HEK293 (cell line): ENCODE results near the gene TIMM13.
A peak's percentile ranks its signal among the peaks of the same experiment; 100 is the strongest.

ENCODE experiments used
- GLI2 ChIP-seq: fragments of 450-650 bp; formaldehyde crosslinking; IDR thresholded peaks from 2 replicates; pipeline ENCODE4; 2017; ENCODE audit warnings: missing biosample characterization, missing genetic modification characterization, low read depth, borderline replicate concordance
- GLIS1 ChIP-seq: fragments of 450-650 bp; formaldehyde crosslinking; IDR thresholded peaks from 2 replicates; pipeline ENCODE4 v1.5.1; 2016; ENCODE audit warnings: missing biosample characterization, missing genetic modification characterization
- KLF9 ChIP-seq: fragments of 450-650 bp; formaldehyde crosslinking; IDR thresholded peaks from 2 replicates; pipeline ENCODE4 v1.5.1; 2016; ENCODE audit warnings: missing biosample characterization, missing genetic modification characterization, low read depth
- MYNN ChIP-seq: fragments of 450-650 bp; formaldehyde crosslinking; IDR thresholded peaks from 2 replicates; pipeline ENCODE4 v1.5.1; 2016; ENCODE audit warnings: missing biosample characterization, missing genetic modification characterization, borderline replicate concordance
- PRDM10 ChIP-seq: fragments of 450-650 bp; formaldehyde crosslinking; IDR thresholded peaks from 2 replicates; pipeline ENCODE4 v1.5.1; 2016; ENCODE audit warnings: missing biosample characterization, missing genetic modification characterization
- YY1 ChIP-seq: fragments of 450-650 bp; formaldehyde crosslinking; IDR thresholded peaks from 2 replicates; pipeline ENCODE4 v1.5.1; 2018; ENCODE audit warnings: missing biosample characterization, missing genetic modification characterization
- ZBTB11 ChIP-seq: fragments of 450-650 bp; formaldehyde crosslinking; conservative IDR thresholded peaks from 2 replicates; pipeline ENCODE4 v1.5.1; 2016; ENCODE audit warnings: low read depth, missing biosample characterization, missing genetic modification characterization
- ZNF112 ChIP-seq: fragments of 450-650 bp; formaldehyde crosslinking; IDR thresholded peaks from 2 replicates; pipeline ENCODE4 v1.5.0; 2017; ENCODE audit warnings: missing biosample characterization, missing genetic modification characterization
- ZNF2 ChIP-seq: fragments of 450-650 bp; formaldehyde crosslinking; IDR thresholded peaks from 2 replicates; pipeline ENCODE4 v1.5.1; 2016; ENCODE audit warnings: missing biosample characterization, missing genetic modification characterization
- ZNF280C ChIP-seq: fragments of 450-650 bp; formaldehyde crosslinking; IDR thresholded peaks from 2 replicates; pipeline ENCODE4 v1.5.1; 2016; ENCODE audit warnings: missing biosample characterization, missing genetic modification characterization
- ZNF416 ChIP-seq: fragments of 450-650 bp; formaldehyde crosslinking; IDR thresholded peaks from 2 replicates; pipeline ENCODE4 v1.5.1; 2016; ENCODE audit warnings: missing biosample characterization, missing genetic modification characterization
- ZNF48 ChIP-seq: fragments of 450-650 bp; formaldehyde crosslinking; IDR thresholded peaks from 2 replicates; pipeline ENCODE4 v1.5.1; 2016; ENCODE audit warnings: missing biosample characterization, missing genetic modification characterization
- ZNF518A ChIP-seq: fragments of 450-650 bp; formaldehyde crosslinking; conservative IDR thresholded peaks from 2 replicates; pipeline ENCODE4 v1.5.1; 2016; ENCODE audit warnings: low read depth, missing biosample characterization, missing genetic modification characterization
- ZNF624 ChIP-seq: fragments of 450-650 bp; formaldehyde crosslinking; IDR thresholded peaks from 2 replicates; pipeline ENCODE4 v1.5.1; 2017; ENCODE audit warnings: missing biosample characterization, missing genetic modification characterization
- ZNF658 ChIP-seq: fragments of 450-650 bp; formaldehyde crosslinking; IDR thresholded peaks from 2 replicates; pipeline ENCODE4; 2016; ENCODE audit warnings: missing biosample characterization, missing genetic modification characterization
- ZNF670 ChIP-seq: fragments of 450-650 bp; formaldehyde crosslinking; IDR thresholded peaks from 2 replicates; pipeline ENCODE4 v1.5.1; 2016; ENCODE audit warnings: missing biosample characterization, missing genetic modification characterization, low read depth
- ZNF776 ChIP-seq: fragments of 450-650 bp; formaldehyde crosslinking; IDR thresholded peaks from 2 replicates; pipeline ENCODE4 v1.5.0; 2017; ENCODE audit warnings: missing biosample characterization, missing genetic modification characterization, borderline replicate concordance
- ZNF785 ChIP-seq: fragments of 450-650 bp; formaldehyde crosslinking; IDR thresholded peaks from 2 replicates; pipeline ENCODE4 v1.5.1; 2016; ENCODE audit warnings: missing biosample characterization, missing genetic modification characterization
- ZNF791 ChIP-seq: fragments of 450-650 bp; formaldehyde crosslinking; IDR thresholded peaks from 2 replicates; pipeline ENCODE4 v1.5.1; 2016; ENCODE audit warnings: missing biosample characterization, missing genetic modification characterization

TIMM13 gene

GRCh38 chr19:2475702-2476450 is 48.5 kb upstream of the TIMM13 start, which contains the start of gene GADD45B (continued):
- TF ChIP-seq ZNF791 (tag by site-specific recombination) = no peak
- TF ChIP-seq ZNF518A (tag by site-specific recombination) = peak; percentile 18; the same call in 1 of the 2 replicates
- TF ChIP-seq KLF9 = peak; percentile 13; the same call in 1 of the 2 replicates
- no peak for TF ChIP-seq ZNF658 (tag by site-specific recombination)
- TF ChIP-seq MYNN (tag by site-specific recombination) = no peak
- TF ChIP-seq PRDM10 (tag by site-specific recombination) = peak; percentile 47
- no peak for TF ChIP-seq ZNF785
- no peak for TF ChIP-seq ZNF112 (tag by site-specific recombination)
- peak; percentile 54; the same call in 1 of the 2 replicates for TF ChIP-seq GLIS1 (tag by site-specific recombination)
- TF ChIP-seq ZBTB11 = no peak; the same call in 1 of the 2 replicates
- no peak for TF ChIP-seq ZNF624
- no peak for TF ChIP-seq ZNF48 (tag by site-specific recombination)
- no peak for TF ChIP-seq ZNF280C
- no peak for TF ChIP-seq ZNF776 (tag by site-specific recombination)
- TF ChIP-seq ZNF416 (tag by site-specific recombination) = no peak; the same call in 1 of the 2 replicates
- 0 out of 2 replicates have a peak, but pooled peaks have one; percentile 27 for TF ChIP-seq YY1 (tag by site-specific recombination)
- TF ChIP-seq ZNF670 (tag by site-specific recombination) = no peak
- TF ChIP-seq GLI2 (tag by site-specific recombination) = no peak
- TF ChIP-seq ZNF2 (tag by site-specific recombination) = peak; percentile 67
